NCI-H345 treated with DMSO at 0.1 percent for 48 hours (cell line): ENCODE measurements around the gene ITGAD.
"Not testable (repeated sequence)": the region's sequence is repeated elsewhere in the genome, so short reads cannot be mapped to it uniquely, and the experiment has no call there.

ENCODE experiments used
- DNase-seq: peaks from one replicate; lab custom pipeline; 2025; ENCODE audit not compliant: unreplicated experiment; lab: John Stamatoyannopoulos, UW

The ITGAD gene

DNA sequence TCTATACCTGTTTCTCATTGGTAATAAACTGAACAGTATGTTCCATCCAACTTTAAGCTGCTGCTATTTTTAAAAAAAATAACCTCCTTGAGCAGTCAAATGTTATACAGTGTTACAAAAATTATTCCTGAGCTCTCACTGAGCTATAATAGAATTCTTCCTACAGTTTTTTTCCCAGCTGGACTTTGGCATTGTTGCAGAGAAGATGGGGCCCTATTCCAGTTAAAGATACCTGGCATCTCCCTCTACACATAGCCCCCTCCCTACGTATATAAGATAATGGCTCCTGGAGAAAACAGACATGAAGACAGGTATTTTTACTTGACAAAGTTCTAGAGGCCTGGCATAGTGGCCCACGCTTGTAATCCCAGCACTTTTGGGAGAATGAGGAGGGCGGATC, 36.7 kb downstream of the ITGAD start:
- no peak for DNase-seq

DNA sequence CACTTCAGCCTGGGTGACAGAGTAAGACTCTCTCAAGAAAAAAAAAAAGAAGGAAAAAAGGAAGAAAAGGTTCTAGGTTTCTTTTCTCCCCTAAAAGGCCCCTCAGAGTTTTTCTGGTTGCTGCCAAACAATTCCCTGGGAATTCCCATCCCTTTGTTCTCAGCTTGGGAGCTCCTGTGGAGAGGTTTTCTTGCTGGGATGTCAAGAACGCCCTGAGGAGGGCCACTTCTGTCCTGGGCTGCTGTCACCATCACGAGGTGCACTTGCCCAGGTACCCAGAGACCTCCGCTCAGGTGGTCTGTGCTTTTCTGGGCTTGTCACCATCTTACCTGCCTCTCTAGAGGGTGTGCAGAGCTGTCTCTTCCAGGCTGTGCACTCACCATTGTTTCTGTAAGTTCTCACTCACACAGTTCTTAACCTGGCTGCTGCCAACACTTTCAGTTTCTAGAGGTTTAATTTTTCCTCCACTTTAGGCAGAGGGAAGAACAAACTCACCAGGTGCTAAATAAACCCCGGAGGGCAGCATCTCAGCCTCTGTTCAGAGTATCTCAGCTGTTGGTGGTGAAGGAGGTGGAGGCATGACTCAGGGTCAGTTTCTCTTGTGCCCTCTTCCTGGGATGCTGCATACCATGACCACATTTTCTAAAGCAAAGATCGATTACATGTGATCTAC, 37.4 kb downstream of the ITGAD start:
- no peak for DNase-seq

DNA sequence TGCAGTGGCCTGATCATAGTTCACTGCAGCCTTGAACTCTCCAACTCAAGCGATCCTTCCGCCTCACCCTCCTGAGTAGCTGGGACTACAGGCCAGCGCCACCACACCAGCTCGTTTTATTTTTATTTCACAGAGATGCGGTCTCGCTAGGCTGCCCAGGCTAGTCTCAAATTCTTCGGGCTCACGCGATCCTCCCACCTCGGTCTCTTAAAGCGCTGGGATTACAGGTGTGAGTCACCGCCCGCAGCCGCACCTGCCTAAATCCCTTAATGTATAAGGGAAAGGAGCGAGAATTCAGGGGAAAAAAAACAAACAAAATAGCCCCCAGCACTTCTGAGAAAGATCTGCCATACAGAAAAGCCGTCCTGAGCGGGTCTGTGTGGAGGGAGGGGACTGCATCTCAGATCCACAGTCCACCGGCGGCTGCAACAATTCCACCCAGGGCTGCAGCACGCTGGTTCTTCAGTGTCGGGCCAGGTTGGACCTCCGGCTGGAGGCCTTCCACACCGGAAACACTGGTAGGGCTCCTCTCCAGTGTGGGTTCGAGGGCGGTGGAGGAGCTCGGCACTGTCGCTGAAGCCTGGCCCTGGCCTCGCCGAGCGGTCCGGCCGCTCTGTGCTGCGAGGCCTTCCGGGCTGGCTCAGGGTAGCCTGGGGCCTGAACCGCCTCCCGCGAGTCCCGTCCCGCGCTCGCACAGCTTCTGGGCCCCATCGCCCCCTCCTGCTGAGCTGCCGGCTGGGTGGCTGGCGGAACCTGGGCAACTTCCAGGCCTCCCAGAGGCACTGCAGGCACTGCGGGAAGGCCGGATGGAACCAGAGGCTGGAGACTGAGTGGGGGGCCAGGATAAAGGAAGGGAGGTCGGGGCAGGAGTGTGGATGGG, 42.4 kb downstream of the ITGAD start:
- DNase-seq: no peak

DNA sequence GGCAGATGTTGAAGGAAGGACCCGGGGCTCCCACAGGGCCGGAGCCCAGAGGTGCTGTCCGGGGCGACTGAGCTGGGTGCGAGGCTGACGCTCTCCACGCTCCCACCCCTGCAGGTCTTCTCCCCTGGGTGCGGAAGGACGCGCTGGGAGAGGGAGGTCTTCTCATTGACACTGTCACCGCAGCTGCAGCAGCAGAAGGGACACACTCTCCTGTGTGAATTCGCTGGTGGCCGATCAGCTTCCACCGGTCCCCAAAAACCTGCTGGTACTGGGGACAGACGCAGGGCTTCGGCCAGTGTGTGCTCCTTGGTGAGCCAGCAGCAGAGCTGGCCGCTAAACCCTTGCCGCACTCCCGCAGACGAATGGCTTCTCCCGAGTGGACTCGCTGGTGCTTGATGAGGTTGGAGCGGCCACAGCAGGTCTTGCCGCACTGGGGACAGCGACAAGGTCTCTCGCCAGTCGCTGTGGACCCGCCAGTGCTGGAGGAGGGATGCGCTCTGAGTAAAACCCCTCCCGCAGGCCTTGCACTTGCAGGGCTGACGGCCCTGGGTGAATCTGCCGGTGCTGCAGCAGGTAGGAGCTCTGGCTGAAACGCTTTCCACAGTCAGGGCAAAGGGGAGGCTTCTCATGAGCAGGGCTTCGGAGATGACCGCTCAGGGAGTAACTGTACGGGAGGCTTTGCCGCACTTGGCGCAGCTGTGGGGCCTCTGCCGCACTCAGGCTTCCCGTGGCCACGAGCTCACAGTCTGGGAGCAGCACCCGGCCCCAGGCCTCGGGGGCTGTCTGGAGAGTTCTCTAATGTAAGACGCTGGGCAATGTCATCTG, 43.3 kb downstream of the ITGAD start:
- DNase-seq: no peak

DNA sequence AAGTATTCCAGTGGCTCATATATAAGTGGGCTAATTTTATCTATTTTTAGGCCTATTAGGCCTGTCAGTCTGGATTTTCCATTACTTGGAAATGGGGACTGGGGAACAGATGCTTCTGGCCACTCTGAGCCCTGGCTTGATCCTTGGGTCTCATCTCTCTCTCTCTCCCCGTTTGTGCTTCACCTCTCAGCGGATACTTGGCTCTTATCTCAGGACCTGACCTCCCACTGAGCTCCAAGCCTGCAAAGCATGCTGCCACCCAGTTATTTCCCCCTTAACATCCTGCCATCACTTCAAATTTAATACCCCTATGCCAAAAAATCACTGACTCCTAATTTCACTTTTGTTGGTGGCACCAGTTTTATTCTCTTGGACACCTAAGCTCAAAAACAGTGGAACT, 45.3 kb downstream of the ITGAD start:
- no peak for DNase-seq

DNA sequence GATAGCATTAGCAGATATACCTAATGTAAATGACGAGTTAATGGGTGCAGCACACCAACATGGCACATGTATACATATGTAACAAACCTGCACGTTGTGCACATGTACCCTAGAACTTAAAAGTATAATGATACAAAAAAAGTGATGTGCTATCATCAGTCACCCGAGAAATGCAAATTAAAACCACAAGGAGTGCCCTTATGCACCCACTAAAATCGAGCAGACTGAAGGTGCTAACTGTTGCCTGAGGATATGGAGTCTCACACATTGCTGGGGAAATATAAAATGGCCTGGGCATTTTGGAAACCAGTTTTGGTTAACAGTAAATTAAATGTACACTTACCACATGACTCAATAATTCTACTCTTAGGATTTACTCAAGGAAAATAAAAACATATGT, 45.9 kb downstream of the ITGAD start:
- not testable (repeated sequence) for DNase-seq

DNA sequence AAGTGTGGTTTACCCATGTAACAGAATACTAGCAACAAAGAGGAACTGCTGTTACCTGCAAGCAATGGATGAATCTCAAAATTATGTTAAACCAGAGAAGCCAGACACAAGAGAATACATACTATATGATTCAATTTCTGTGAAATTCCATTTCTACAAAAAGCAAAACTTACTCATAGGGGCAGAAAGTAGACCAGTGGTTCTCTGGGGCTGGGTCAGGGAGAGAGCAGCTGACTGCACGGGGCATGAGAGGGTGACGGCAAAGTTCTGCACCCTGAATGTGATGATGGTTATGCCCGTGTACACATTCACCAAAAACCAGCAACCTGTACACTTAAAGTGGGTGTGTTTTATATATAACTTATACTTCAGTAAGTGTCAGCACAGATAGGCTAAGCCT, 46.4 kb downstream of the ITGAD start:
- DNase-seq: no peak

DNA sequence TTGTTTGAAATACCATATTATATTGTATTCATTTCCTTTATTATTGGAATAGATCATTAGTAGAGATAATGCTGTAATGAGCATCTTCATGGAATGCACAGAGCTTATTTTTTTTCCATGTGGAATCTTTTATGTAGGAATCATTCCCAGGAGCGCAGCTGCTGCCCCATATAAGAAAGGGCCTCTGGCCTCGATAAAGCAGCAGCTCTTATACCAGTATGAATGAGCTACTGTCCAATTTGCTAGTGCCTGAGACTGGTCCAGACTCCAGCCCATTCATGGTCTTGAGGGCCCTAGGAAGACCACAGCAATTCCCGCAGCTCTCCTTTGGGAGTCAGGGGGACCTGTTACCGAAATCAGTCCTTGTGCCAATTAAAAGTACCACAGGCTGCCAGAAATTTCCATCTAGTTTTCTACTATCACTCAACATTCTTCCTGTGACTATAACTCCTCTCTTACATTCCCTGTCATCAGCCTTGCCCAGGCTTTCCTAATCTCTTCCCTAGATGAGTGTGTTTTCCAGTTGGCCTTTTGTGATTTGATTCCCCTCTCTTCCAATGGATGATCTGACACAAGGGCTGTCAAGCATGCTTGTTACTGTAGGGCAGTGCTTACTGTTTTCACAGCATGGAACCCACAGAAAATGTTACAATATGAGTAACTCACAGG, 47.5 kb downstream of the ITGAD start:
- DNase-seq: no peak

DNA sequence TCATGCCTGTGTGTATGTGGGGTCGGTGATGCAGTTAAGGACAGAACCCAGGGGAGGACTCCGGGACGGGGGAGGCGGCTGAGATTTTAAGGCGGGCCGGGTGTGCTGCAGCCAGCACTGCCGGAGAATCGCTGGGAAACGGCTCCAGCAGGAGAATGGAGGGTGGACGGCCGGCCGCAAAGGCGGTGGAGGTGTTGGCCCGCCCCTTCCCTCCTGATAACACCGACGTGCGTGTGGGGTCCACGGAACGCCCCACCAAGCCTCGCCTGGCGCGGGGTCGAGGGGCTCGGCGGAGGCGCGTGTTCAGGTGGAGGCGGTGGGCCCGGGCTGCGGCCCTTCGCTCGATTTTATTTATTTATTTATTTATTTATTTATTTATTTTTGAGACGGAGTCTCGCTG, 48.8 kb downstream of the ITGAD start:
- no peak for DNase-seq

DNA sequence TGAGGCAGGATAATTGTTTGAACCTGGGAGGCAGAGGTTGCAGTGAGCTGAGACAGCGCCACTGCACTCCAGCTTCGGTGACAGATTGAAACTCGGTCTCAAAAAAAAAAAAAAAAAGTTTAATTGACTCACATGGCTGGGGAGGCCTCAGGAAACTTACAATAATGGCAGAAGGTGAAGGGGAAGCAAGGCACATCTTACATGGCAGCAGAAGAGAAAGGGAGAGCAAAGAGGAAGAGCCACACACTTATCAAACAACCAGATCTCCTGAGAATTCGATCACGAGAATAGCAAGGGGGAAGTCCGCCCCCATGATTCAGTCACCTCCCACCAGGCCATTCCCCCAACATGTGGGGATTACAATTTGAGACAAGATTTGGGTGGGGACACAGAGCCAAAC, 52.8 kb downstream of the ITGAD start:
- not testable (repeated sequence) for DNase-seq

DNA sequence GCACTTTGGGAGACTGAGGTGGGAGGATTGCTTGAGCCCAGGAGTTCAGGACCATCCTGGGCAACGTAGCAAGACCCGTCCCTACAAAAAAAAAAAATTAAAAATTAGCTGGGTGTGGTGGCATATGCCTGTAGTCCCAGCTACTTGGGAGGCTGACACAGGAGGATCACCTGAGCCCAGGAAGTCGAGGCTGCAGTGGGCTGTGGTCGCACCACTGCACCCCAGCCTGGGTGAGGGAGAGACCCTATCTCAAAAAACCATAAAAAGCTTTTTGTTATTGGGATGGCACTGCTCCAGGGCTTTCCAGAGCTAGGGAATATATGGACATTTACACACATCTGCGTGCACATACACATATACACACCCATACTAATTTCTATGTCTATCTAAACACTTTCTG, 58.1 kb downstream of the ITGAD start:
- no peak for DNase-seq

DNA sequence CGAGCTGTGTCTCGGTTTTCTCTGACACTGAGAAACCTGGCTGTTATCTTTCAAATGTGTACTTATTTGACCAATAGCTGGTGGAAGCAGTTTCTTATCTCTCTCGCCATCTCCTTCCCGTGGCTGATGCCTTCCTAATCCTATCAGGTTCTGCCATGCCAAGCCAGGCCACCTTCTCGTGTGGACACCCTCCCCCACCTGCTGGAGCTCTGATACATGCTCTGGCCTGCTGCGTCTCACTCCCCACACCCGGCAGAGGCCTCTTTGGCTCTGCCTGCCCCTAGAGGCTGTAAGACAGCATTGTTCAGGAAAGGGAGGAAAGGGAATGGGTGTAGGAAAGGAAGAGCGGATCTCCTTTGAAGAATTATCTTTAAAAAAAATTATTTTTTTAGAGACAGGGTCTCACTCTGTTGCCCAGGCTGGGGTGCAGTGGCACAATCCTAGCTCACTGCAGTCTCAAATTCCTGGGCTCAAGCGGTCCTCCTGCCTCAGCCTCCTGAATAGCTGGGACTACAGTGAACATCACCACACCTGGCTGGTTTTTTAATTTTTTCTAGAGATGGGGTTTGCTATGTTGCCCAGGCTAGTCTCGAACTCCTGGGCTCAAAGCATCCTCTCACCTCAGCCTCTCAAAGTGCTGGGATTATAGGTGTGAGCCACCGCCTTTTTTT, 58.7 kb downstream of the ITGAD start:
- DNase-seq: peak; percentile 30

DNA sequence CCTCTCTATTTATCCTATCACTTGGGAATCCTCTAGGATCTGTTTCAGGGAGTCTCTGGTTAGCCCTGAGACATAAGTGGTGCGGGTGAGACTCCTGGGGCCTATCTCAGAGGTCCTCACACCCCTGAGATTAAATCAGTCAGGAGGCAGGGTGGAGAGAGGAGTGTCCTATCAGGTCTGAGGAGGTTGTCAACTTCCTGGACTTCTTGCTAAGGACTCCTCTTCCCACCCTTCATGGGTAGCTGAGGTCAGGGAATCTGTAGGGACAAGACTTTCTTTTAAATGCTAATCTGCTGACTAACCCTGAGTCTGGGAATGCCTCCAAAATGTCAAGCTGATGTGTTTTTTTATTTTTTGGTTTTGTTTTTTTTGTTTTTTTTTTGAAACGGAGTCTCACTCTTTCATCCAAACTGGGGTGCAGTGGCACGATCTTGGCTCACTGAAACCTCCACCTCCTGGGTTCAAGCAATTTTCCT, 59.5 kb downstream of the ITGAD start:
- no peak for DNase-seq

DNA sequence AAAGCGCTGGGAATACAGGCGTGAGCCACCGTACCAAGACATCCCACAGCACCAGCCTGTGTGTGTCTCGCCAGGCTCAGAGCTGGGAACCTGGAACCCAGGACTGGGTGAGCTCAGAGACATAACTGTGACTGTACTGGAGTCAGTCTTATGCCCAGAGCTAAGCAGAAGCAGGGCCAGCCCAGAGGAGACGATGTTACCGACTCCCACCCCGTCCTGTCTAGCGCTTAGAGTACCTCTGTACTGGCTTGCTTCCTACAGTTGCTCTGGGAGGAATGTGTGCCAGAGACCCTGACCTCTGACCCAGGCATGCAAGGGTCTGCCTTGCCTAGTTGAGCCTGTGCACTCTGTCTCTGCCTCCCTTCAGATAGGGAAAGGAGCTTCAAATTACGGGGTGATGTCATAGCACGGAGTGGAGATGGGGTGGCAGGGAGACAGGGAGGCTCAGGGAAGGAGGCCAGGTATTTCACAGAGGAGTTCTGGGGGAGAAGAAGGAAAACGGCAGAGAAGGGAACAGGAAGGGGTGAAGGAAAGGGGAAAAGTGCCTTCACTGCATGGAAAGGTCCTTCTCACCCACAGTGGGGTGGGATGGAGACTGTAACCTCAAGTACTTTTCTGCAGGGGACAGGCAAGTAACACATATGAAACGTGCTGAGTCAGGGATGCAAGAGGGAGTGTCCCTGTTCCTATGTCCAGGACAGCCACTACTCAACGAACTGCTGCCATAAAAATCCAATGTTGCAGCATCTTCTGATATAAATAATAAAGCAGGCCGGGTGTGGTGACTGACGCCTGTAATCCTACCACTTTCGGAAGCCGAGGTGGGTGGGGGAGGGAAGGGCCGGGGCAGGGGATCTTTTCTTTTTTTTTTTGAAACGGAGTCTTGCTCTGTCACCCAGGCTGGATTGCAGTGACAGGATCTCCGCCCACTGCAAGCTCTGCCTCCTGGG, 60.4 kb downstream of the ITGAD start:
- DNase-seq: no peak

DNA sequence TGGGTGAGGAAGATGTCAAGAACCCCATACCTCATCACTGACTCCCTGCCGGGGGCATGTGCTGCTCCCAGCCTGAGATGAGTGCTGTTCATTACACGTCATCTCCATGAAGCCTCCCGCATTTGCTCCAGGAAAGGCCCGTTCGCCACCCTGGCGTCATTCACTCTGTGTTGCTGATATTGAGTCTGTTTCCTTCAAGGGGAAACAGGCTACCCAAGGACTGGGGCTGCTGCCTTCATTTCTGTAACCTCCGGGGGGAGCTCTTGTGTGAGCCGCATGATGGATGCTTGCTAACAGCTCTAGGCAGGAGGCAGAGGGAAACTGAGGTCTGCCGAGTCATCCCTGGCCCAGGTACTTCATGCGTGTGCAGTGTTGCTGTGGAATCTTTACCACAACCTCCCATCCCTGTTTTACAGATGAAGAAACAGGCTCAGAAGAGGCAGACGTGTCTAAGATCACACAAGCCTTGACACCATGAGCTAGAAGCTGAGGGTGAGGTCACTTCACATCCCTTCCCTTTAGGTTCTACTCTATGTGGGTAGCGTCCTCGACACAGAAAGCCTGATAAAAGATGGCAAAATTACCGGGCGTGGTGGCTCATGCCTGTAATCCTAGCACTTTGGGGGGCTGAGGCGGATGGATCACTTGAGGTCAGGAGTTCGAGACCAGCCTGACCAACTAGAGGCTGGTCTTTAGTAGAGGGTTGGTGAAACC, 62.6 kb downstream of the ITGAD start:
- DNase-seq: no peak

DNA sequence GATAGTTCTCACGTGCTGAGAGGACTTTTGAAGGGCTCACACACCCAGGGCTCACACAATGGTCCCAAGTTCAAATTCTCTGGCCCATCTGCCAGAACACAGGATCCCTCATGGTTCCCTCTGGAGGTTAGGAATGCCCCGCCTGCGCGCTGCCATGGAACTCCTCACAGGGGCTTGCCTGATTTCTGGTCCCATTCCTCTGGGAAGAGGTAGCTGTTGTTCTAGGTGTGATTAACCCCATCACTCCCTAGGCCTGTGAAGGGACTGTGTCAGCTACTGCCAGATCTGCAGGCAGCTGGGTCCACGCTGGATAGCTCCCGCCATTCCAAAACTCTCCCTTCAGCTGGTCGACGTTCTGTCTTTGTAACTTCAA, 63.8 kb downstream of the ITGAD start:
- no peak for DNase-seq

DNA sequence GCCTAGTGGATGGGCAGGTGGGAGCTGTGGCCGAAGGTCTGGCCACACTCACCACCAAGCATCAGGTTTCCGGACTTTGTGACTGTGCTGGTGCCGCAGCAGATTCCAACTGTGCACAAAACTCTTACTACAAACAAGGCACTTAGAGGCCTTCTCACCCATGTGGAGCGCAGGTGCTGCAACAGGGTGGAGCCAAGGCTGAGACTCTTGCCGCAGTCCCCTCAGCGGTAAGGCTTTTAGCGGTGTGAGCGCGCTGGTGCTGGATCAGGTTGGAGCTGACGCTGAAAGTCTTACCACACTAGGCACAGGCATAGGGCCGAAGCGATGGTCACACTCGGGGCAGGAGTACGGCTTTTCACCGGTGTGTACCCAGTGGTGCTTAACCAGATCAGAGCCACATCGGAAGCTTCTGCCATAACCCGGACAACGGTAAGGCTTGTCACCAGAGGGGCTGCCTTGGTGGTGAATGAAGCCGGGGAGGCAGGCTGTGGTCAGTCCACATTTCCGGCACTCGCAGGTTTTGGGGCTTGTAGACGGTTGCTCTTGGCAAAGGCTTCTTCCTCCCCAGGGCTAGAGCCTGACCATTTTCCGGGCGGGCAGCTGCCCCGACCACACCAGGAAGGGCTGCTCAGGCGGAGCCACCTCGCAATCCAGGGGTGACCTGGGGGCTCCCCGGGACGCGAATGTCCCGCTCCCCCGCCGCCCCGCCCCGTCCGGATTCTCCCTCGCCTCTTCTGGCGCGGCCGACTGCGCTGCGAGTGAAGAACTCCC, 65.1 kb downstream of the ITGAD start:
- DNase-seq: no peak
